DOHH2 (cell line): Measurements from ENCODE around the gene DCHS2.

ENCODE experiments used
- H3F3A ChIP-seq: fragments of 200-600 bp; sonication (generic), shearing (Covaris generic); 2 replicates; pipeline ENCODE4 v1.6.0; 2016; ENCODE audit warnings: antibody characterized with exemption, mild to moderate bottlenecking; ENCODE audit not compliant: control insufficient read depth, insufficient read depth
- H3K27ac ChIP-seq: fragments of 200-600 bp; sonication (generic); 2 replicates; pipeline ENCODE4 v1.5.1; 2014; ENCODE audit warnings: low read depth, mild to moderate bottlenecking, low read length, moderate library complexity
- H3K27me3 ChIP-seq: fragments of 200-600 bp; sonication (generic); 2 replicates; pipeline ENCODE4 v1.6.1; 2014; ENCODE audit warnings: mild to moderate bottlenecking, low read length, mixed read lengths; ENCODE audit not compliant: control insufficient read depth
- H3K36me3 ChIP-seq: fragments of 200-600 bp; sonication (generic); 2 replicates; pipeline ENCODE4 v1.6.1; 2014; ENCODE audit warnings: mild to moderate bottlenecking, low read length, moderate library complexity, mixed read lengths; ENCODE audit not compliant: control insufficient read depth
- H3K4me1 ChIP-seq: fragments of 200-600 bp; sonication (generic); 2 replicates; pipeline ENCODE4 v1.6.1; 2014; ENCODE audit warnings: mild to moderate bottlenecking, low read length, mixed read lengths; ENCODE audit not compliant: control insufficient read depth
- H3K4me2 ChIP-seq: fragments of 200-600 bp; sonication (generic); 2 replicates; pipeline ENCODE4 v1.6.0; 2014; ENCODE audit warnings: mild to moderate bottlenecking, low read length, moderate library complexity
- H3K4me3 ChIP-seq: fragments of 200-600 bp; sonication (generic); 2 replicates; pipeline ENCODE4 v1.5.1; 2014; ENCODE audit warnings: mild to moderate bottlenecking, low read length, mixed read lengths
- H3K79me2 ChIP-seq: fragments of 200-600 bp; sonication (generic); 2 replicates; pipeline ENCODE4 v1.6.1; 2014; ENCODE audit warnings: mild to moderate bottlenecking, low read length, mixed read lengths; ENCODE audit not compliant: control insufficient read depth
- H3K9me2 ChIP-seq: fragments of 200-600 bp; sonication (generic); replicated peaks from 2 replicates; pipeline ENCODE4 v1.6.1; 2014; ENCODE audit warnings: mild to moderate bottlenecking, low read length, mixed read lengths; ENCODE audit not compliant: control insufficient read depth
- H3K9me3 ChIP-seq: fragments of 200-600 bp; sonication (generic); 2 replicates; pipeline ENCODE4 v1.6.1; 2014; ENCODE audit warnings: antibody characterized with exemption, low read length, mixed read lengths; ENCODE audit not compliant: control insufficient read depth, insufficient read depth
- H4K20me1 ChIP-seq: fragments of 200-600 bp; sonication (generic); 2 replicates; pipeline ENCODE4 v1.6.0; 2014; ENCODE audit warnings: low read depth, mild to moderate bottlenecking, antibody characterized with exemption, low read length, moderate library complexity; ENCODE audit not compliant: control insufficient read depth, insufficient read depth
- CTCF ChIP-seq: fragments of 200-600 bp; sonication (generic); IDR thresholded peaks from one replicate; pipeline ENCODE4 v1.5.1; 2014; ENCODE audit warnings: antibody characterized with exemption, mild to moderate bottlenecking, low read depth, low read length; ENCODE audit not compliant: poor library complexity, severe bottlenecking
- EZH2phosphoT487 ChIP-seq: fragments of 200-600 bp; sonication (generic); IDR thresholded peaks from 2 replicates; pipeline ENCODE4 v1.6.1; 2017; ENCODE audit warnings: borderline replicate concordance, mild to moderate bottlenecking, antibody characterized with exemption, low read length, moderate library complexity, mixed read lengths

The DCHS2 gene

DNA sequence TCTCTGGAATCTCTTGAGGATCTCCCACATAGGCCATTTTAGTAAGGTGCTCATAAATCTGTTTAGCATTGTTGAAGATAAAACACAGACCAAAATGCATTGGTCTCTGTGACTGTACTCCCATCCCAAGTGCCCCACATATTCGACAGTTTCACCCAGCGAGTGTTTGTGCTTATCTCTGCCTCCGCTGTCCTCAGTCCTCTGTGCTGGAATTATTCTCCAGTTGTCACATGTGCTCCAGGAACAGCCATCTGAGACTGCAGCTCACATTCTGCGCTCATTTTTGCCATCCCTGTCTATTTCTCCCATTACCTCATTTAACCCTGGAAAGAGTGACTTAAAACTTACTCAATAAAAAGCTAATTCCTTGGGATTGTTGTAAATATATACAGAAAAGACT, 27.6 kb upstream of the DCHS2 start:
- no peaks in the 10 kb centered on the region for H3K79me2 ChIP-seq

GRCh38 chr4:154517591-154517990, 26.0 kb upstream of the DCHS2 start:
- Histone ChIP-seq H3K4me1 (no peaks in the 10 kb centered on the region), H3K27me3 (peaks cover 4% of the 10 kb centered on the region), H3F3A (no peaks in the 10 kb centered on the region), H3K79me2 (no peaks in the 10 kb centered on the region), H3K9me3 (no peaks in the 10 kb centered on the region), H3K4me2 (no peak overlapping the region), H3K9me2 (no peaks in the 10 kb centered on the region), H3K4me3 (no peak overlapping the region), H3K27ac (no peak overlapping the region), H3K36me3 (no peaks in the 10 kb centered on the region), H4K20me1 (no peaks in the 10 kb centered on the region)
- no peak for TF ChIP-seq EZH2phosphoT487
- no peak for TF ChIP-seq CTCF

More for the DNA sequence above, 27.6 kb upstream of the DCHS2 start:
- Histone ChIP-seq H3K4me1 (no peaks in the 10 kb centered on the region), H3K27me3 (peaks cover 4% of the 10 kb centered on the region), H3F3A (no peaks in the 10 kb centered on the region), H3K4me3 (no peak overlapping the region), H3K9me3 (no peaks in the 10 kb centered on the region), H3K4me2 (no peak overlapping the region), H4K20me1 (no peaks in the 10 kb centered on the region), H3K9me2 (no peaks in the 10 kb centered on the region), H3K27ac (no peak overlapping the region), H3K36me3 (no peaks in the 10 kb centered on the region)
- TF ChIP-seq CTCF (no peak), EZH2phosphoT487 (no peak)

DNA sequence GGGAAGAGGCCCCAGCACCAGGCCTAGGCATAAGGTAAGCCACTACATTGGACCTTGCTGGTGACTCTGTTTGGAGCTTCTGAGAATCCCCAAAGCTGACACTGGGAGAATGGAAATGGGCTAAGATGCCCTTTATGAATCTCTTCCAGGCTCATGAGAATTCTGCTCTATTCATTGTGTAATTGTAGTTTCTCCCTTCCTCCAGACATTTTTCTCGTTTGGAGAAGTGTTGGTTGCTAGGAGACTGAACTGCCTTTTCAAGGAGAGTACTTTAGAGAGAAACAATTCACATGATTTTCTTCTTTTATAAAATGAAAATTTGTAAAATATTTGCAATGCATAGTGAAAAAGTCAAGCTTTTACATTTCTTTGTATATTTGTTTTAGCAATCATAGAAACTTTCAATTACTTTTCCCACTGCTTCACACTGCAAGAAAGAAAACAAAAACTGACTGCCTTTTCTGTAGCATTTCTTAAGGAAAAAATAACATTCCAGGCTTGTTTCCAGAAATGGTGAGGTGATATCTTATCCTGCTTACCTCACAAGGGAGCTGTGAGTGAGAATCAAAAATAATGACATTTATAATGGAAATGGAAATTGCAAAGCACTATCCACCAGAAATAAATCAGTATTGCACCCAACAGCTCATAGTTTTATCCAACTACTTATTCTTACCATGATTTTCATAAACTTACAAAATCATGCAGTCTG, 24.9 kb upstream of the DCHS2 start:
- H3K9me2 ChIP-seq = no peaks in the 10 kb centered on the region
- no peaks in the 10 kb centered on the region for H3K79me2 ChIP-seq
- H3K36me3 ChIP-seq = no peaks in the 10 kb centered on the region
- no peaks in the 10 kb centered on the region for H3F3A ChIP-seq
- H3K4me1 ChIP-seq = 0 out of 2 replicates have a peak, but pooled peaks cover 3% of the 10 kb centered on the region
- TF ChIP-seq CTCF (no peak), EZH2phosphoT487 (no peak)
- no peak overlapping the region for H3K4me3 ChIP-seq
- H3K4me2 ChIP-seq = no peak overlapping the region
- no peaks in the 10 kb centered on the region for H4K20me1 ChIP-seq
- H3K27ac ChIP-seq = no peak overlapping the region
- H3K9me3 ChIP-seq = no peaks in the 10 kb centered on the region
- peaks cover 4% of the 10 kb centered on the region for H3K27me3 ChIP-seq
